Thyroid gland (tissue), 4 donors: ENCODE measurements around the gene CAPRIN1. TPM values are rescaled to one million over a fixed set of nuclear protein-coding genes. Genes with fewer than 3 reads are reported as not detected.

Source experiments
- DNase-seq, 2 donors: peaks; one replicate each; pipeline ENCODE4 v3.0.0-alpha.2; 2019
- H3K27ac ChIP-seq, 3 donors: fragments of 200-600 bp; sonication (generic); 1 replicate in 2 of 3; 2 replicates in 1 of 3; pipeline ENCODE4 v1.5.1; 2016 to 2019; ENCODE audit warnings: mild to moderate bottlenecking in 1 of 3, moderate library complexity in 1 of 3
- H3K27me3 ChIP-seq: fragments of 200-600 bp; sonication (generic); one replicate; pipeline ENCODE4 v1.5.1; 2019
- H3K36me3 ChIP-seq, 2 donors: fragments of 200-600 bp; sonication (generic); one replicate each; pipeline ENCODE4 v1.5.1; 2016 to 2019
- H3K4me1 ChIP-seq, 2 donors: fragments of 200-600 bp; sonication (generic); one replicate each; pipeline ENCODE4 v1.5.1; 2017 to 2019
- H3K4me3 ChIP-seq, 3 donors: fragments of 200-600 bp; sonication (generic); replicated peaks in 1 of 3; 1 replicate in 2 of 3; 2 replicates in 1 of 3; pipeline ENCODE4 v1.5.1; 2016; ENCODE audit warnings: mild to moderate bottlenecking in 1 of 3
- H3K9me3 ChIP-seq: fragments of 200-600 bp; sonication (generic); one replicate; pipeline ENCODE4 v1.5.1; 2017
- CTCF ChIP-seq, 6 experiments: fragments of 200-600 bp in 3 of 6; fragments of 450-650 bp in 3 of 6; sonication (generic) in 3 of 6; IDR thresholded peaks; one replicate each; pipeline ENCODE4 v1.5.1; 2016 to 2019; ENCODE audit warnings: antibody characterized with exemption in 6 of 6, mild to moderate bottlenecking in 2 of 6, inconsistent platforms in 1 of 6, moderate library complexity in 1 of 6
- POLR2A ChIP-seq, 2 donors: fragments of 450-650 bp; IDR thresholded peaks; one replicate each; pipeline ENCODE4 v1.6.1; 2017; ENCODE audit warnings: antibody characterized with exemption in 2 of 2, mild to moderate bottlenecking in 2 of 2, moderate library complexity in 1 of 2
- WGBS, 2 donors: methylation state at CpG; one replicate each; pipeline ENCODE4 v1.1.5; 2017; 5-methylcytosine and 5-hydroxymethylcytosine counted together
- intact Hi-C: fragments of 100-400 bp; cut with DNase I; formaldehyde crosslinking; loops from one replicate; pipeline ENCODE4 v1.15.1; 2023
- total RNA-seq, 4 donors: library from RNA; depleted of rRNA; stranded (reverse); fragments of >200 nt; gene quantifications; one replicate each; pipeline ENCODE4 v1.2.3, GENCODE V29; 2016

Gene CAPRIN1
- total RNA-seq, 4 donors from 2014 or later = 164 to 207 (median 180) TPM

GRCh38 chr11:34072041-34072440 lies 20.5 kb downstream of the CAPRIN1 start:
- Histone ChIP-seq H3K27me3 (no peaks in the 10 kb centered on the region), H3K27ac (no peak overlapping the region), H3K9me3 (no peaks in the 10 kb centered on the region), H3K4me1 (peaks cover 0 to 6% of the 10 kb centered on the region in 2 donors), H3K4me3 (no peak overlapping the region), H3K36me3 (peaks cover 38 to 49% of the 10 kb centered on the region in 2 donors)
- intact Hi-C loops = no loop called here
- DNase-seq = no peak
- TF ChIP-seq CTCF (IDR thresholded peaks at IDR 0.05) (no peak), POLR2A (IDR thresholded peaks at IDR 0.05) (no peak)
- 88 to 91% methylated on average over 3 of the region's 3 CpGs for WGBS, 2 donors

- Histone ChIP-seq H3K4me3 (no peak overlapping the region), H3K4me1 (peaks cover 0 to 3% of the 10 kb centered on the region in 2 donors), H3K27me3 (no peaks in the 10 kb centered on the region), H3K36me3 (peaks cover 41 to 52% of the 10 kb centered on the region in 2 donors), H3K9me3 (no peaks in the 10 kb centered on the region), H3K27ac (no peak overlapping the region)
- 84 to 85% methylated on average over 2 of the region's 2 CpGs for WGBS, 2 donors
- no peak for TF ChIP-seq CTCF (IDR thresholded peaks at IDR 0.05)
- no peak for TF ChIP-seq POLR2A (IDR thresholded peaks at IDR 0.05)
- no peak for DNase-seq
- intact Hi-C loops = no loop called here
Observed at GRCh38 chr11:34072832-34073231, 21.3 kb downstream of the CAPRIN1 start.

- no peak overlapping the region for H3K27ac ChIP-seq
- no peak overlapping the region for H3K4me3 ChIP-seq
- peaks cover 49 to 52% of the 10 kb centered on the region in 2 donors for H3K36me3 ChIP-seq
- H3K27me3 ChIP-seq = no peaks in the 10 kb centered on the region
- WGBS, 2 donors = 69 to 83% methylated on average over 4 of the region's 4 CpGs
- no peak for DNase-seq
- intact Hi-C loops = no loop called here
- no peaks in the 10 kb centered on the region for H3K9me3 ChIP-seq
- H3K4me1 ChIP-seq = no peaks in the 10 kb centered on the region
- TF ChIP-seq POLR2A (IDR thresholded peaks at IDR 0.05) (no peak), CTCF (IDR thresholded peaks at IDR 0.05) (no peak)
Observed at GRCh38 chr11:34074391-34074790, 22.9 kb downstream of the CAPRIN1 start.

- no peaks in the 10 kb centered on the region for H3K9me3 ChIP-seq
- peaks cover 56 to 58% of the 10 kb centered on the region in 2 donors for H3K36me3 ChIP-seq
Observed at GRCh38 chr11:34075178-34075820, 23.8 kb downstream of the CAPRIN1 start.

More at GRCh38 chr11:34075178-34075820, 23.8 kb downstream of the CAPRIN1 start:
- no peak overlapping the region for H3K27ac ChIP-seq
- H3K4me3 ChIP-seq = no peak overlapping the region
- TF ChIP-seq POLR2A (IDR thresholded peaks at IDR 0.05) = no peak
- no peak for TF ChIP-seq CTCF (IDR thresholded peaks at IDR 0.05)
- H3K27me3 ChIP-seq = no peaks in the 10 kb centered on the region
- DNase-seq = no peak
- WGBS, 2 donors = 50 to 73% methylated on average over 2 of the region's 2 CpGs
- no peaks in the 10 kb centered on the region for H3K4me1 ChIP-seq
- intact Hi-C loops = no loop called here
